ENCODE measurements around the gene MPZL3.

MPZL3 gene

DNA sequence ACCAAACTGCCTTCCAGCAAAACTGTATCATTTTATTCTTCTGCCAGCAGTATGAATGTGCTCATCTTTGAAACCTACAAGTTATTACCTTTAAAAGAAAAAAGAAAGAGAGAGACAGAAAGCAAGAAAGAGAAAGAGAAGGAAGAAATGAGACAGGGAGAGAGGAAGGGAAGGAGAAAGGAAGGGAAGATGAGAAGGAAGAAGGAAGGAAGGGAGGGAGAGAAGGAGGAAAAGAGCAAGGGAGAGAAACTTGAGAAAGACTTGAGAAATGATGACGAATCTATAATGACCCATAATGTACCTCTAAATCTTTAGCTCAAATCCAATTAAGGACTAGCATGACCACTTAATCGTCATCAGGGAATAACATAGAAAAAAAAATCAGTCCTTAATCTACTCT lies 16.0 kb downstream of the MPZL3 start:
- DNase-seq (ENCODE audit: low spot score): no peak
- no peak for TF ChIP-seq CTCF (IDR thresholded peaks at IDR 0.05; ENCODE audit: extremely low read depth, insufficient read depth, missing control alignments)
- in situ Hi-C loops (cut with MboI; ENCODE audit: low pct_unique_long_range_greater_than_20kb, low sequenced_read_pairs, unreplicated experiment): no loop called here

GRCh38 chr11:118234833-118235232 lies 17.3 kb downstream of the MPZL3 start:
- in situ Hi-C loops (cut with MboI; ENCODE audit: low pct_unique_long_range_greater_than_20kb, low sequenced_read_pairs, unreplicated experiment): no loop called here
- DNase-seq (ENCODE audit: low spot score): no peak
- no peak for TF ChIP-seq CTCF (IDR thresholded peaks at IDR 0.05; ENCODE audit: extremely low read depth, insufficient read depth, missing control alignments)

DNA sequence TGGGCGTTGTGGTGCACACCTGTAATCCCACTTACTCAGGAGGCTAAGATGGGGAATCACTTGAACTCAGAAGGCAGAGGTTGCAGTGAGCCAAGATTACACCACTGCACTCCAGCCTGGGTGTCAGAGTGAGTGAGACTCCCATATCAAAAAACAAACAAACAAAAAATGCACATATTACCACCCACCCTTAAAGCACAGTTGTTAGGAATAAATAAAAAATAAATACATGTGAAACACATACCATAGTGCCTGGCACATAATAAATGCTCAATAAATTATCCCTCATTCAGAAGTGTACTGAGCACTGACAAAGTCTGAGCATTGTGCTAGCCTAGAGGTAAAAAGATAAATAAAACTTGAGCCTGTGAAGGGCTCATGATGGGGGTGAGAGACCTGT lies 18.3 kb downstream of the MPZL3 start:
- TF ChIP-seq CTCF (IDR thresholded peaks at IDR 0.05; ENCODE audit: extremely low read depth, insufficient read depth, missing control alignments): no peak
- no peak for DNase-seq (ENCODE audit: low spot score)
- in situ Hi-C loops (cut with MboI; ENCODE audit: low pct_unique_long_range_greater_than_20kb, low sequenced_read_pairs, unreplicated experiment): no loop called here

GRCh38 chr11:118233377-118233776 lies 18.8 kb downstream of the MPZL3 start:
- DNase-seq (ENCODE audit: low spot score): no peak
- no peak for TF ChIP-seq CTCF (IDR thresholded peaks at IDR 0.05; ENCODE audit: extremely low read depth, insufficient read depth, missing control alignments)
- in situ Hi-C loops (cut with MboI; ENCODE audit: low pct_unique_long_range_greater_than_20kb, low sequenced_read_pairs, unreplicated experiment): no loop called here

DNA sequence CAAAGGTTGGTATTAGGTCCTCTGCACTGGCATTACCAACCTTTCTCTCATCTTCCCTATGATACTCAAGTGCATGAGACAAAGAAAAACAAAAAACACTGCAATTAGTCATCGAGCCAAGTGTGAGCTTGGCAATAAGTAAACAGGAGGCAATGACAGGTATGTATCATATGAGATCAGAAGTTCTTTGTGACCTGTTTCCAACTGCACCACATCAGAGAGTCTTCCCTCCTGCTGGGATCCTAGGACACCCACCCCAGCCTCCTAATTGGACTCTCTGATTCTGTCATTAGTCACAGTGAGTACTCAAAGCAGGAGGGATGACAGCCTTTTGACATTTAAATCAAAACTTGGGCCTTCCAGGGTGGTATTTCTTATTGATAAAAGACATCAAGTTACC lies 19.5 kb downstream of the MPZL3 start:
- no peak for DNase-seq (ENCODE audit: low spot score)
- in situ Hi-C loops (cut with MboI; ENCODE audit: low pct_unique_long_range_greater_than_20kb, low sequenced_read_pairs, unreplicated experiment): no loop called here
- TF ChIP-seq CTCF (IDR thresholded peaks at IDR 0.05; ENCODE audit: extremely low read depth, insufficient read depth, missing control alignments): no peak

DNA sequence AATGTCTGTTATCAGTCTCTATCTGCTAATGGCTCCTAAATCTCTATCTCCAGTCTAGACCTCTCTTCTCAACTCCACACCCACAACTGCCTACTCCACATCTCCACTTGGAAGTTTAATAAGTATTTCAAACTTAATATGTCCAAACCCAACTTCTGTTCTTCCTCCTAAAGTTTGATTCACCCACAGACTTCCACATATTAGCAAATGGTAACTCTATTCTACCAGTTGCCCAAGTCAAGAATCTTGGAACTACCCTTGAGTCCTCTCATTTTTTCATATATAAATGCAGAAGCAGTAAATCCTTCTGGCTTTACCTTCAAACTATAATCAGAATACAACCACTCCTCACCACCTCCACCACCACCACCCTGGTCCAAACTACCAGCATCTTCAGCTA lies 20.7 kb downstream of the MPZL3 start:
- no peak for TF ChIP-seq CTCF (IDR thresholded peaks at IDR 0.05; ENCODE audit: extremely low read depth, insufficient read depth, missing control alignments)
- in situ Hi-C loops (cut with MboI; ENCODE audit: low pct_unique_long_range_greater_than_20kb, low sequenced_read_pairs, unreplicated experiment): no loop called here
- DNase-seq (ENCODE audit: low spot score): no peak

GRCh38 chr11:118230088-118230487 lies 22.1 kb downstream of the MPZL3 start:
- in situ Hi-C loops (cut with MboI; ENCODE audit: low pct_unique_long_range_greater_than_20kb, low sequenced_read_pairs, unreplicated experiment): no loop called here
- no peak for DNase-seq (ENCODE audit: low spot score)
- TF ChIP-seq CTCF (IDR thresholded peaks at IDR 0.05; ENCODE audit: extremely low read depth, insufficient read depth, missing control alignments): no peak

All from GM13977 (cell line).